ENCODE data around the gene FCN1.
A peak's percentile ranks its signal among the peaks of the same experiment; 100 is the strongest.

Gene FCN1

GRCh38 chr9:134939080-134939733 is 21.5 kb upstream of the FCN1 start:
- no peaks in the 10 kb centered on the region for H3K36me3 ChIP-seq (replicated peaks in 1 of 2; ENCODE audit: control insufficient read depth in 2 of 2, insufficient read depth in 2 of 2, low read length in 2 of 2)
- H4K91ac ChIP-seq (ENCODE audit: low read depth, low read length, poor library complexity): no peak overlapping the region
- no peak overlapping the region for H2AFZ ChIP-seq (ENCODE audit: low read length)
- no peak overlapping the region for H3K4ac ChIP-seq (ENCODE audit: low read length)
- peak overlapping the region; percentile 95 for H2BK12ac ChIP-seq (ENCODE audit: low read length)
- H4K8ac ChIP-seq (ENCODE audit: low read depth, low read length): no peak overlapping the region
- no peak overlapping the region for H3K4me2 ChIP-seq (ENCODE audit: insufficient read depth, low read length, poor library complexity, severe bottlenecking)
- H3K4me3 ChIP-seq (ENCODE audit: low read length in 2 of 2): no peak overlapping the region
- H2BK15ac ChIP-seq (ENCODE audit: low read length): peak overlapping the region; percentile 96
- H3K23ac ChIP-seq (ENCODE audit: low read depth, low read length, poor library complexity): peak overlapping the region; percentile 87
- no peaks in the 10 kb centered on the region for H3K79me1 ChIP-seq (ENCODE audit: low read depth, low read length)
- no peak overlapping the region for H3K9ac ChIP-seq (ENCODE audit: low read depth, low read length, poor library complexity)
- no peak overlapping the region for H3K27ac ChIP-seq (replicated peaks; ENCODE audit: low read length)
- H3K14ac ChIP-seq (ENCODE audit: low read length): peak overlapping the region; percentile 51
- no peak for DNase-seq (ENCODE audit: low spot score)
- H2BK120ac ChIP-seq (ENCODE audit: low read depth, low read length): peak overlapping the region; percentile 82
- peak overlapping the region; percentile 77 for H2BK5ac ChIP-seq (ENCODE audit: low read length)
- peaks cover 0 to 33% of the 10 kb centered on the region in 2 donors for H3K4me1 ChIP-seq (ENCODE audit: control insufficient read depth in 2 of 2, insufficient read depth in 1 of 2, low read depth in 1 of 2, low read length in 2 of 2)
- H3K9me3 ChIP-seq (replicated peaks in 1 of 2; ENCODE audit: control insufficient read depth in 2 of 2, insufficient read depth in 1 of 2, low read depth in 1 of 2, low read length in 2 of 2): no peaks in the 10 kb centered on the region
- peaks cover 0 to 51% (median 0%) of the 10 kb centered on the region in 3 experiments for H3K27me3 ChIP-seq (ENCODE audit: control insufficient read depth in 3 of 3, insufficient read depth in 3 of 3, low read depth in 1 of 3, low read length in 3 of 3)
- peak overlapping the region; percentile 97 for H2AK5ac ChIP-seq (ENCODE audit: low read depth, low read length)
- peak overlapping the region; percentile 90 for H3K18ac ChIP-seq (ENCODE audit: low read length)
- WGBS, 2 donors (ENCODE audit: extremely low coverage in 2 of 2, insufficient read length in 2 of 2, insufficient replicate concordance in 1 of 2): no CpG with 5 or more reads among the region's 16 CpGs

- H4K8ac ChIP-seq (ENCODE audit: low read depth, low read length): no peak overlapping the region
- H3K4me3 ChIP-seq (ENCODE audit: low read length in 2 of 2): no peak overlapping the region
- no peak overlapping the region for H4K91ac ChIP-seq (ENCODE audit: low read depth, low read length, poor library complexity)
- H3K4me1 ChIP-seq (ENCODE audit: control insufficient read depth in 2 of 2, insufficient read depth in 1 of 2, low read depth in 1 of 2, low read length in 2 of 2): peaks cover 0 to 34% of the 10 kb centered on the region in 2 donors
- H2BK5ac ChIP-seq (ENCODE audit: low read length): peak overlapping the region; percentile 77
- H3K4ac ChIP-seq (ENCODE audit: low read length): no peak overlapping the region
- no peak for DNase-seq (ENCODE audit: low spot score)
- H2AFZ ChIP-seq (ENCODE audit: low read length): no peak overlapping the region
- H3K4me2 ChIP-seq (ENCODE audit: insufficient read depth, low read length, poor library complexity, severe bottlenecking): no peak overlapping the region
- H3K79me1 ChIP-seq (ENCODE audit: low read depth, low read length): no peaks in the 10 kb centered on the region
- peak overlapping the region; percentile 51 for H3K14ac ChIP-seq (ENCODE audit: low read length)
- peak overlapping the region; percentile 87 for H3K23ac ChIP-seq (ENCODE audit: low read depth, low read length, poor library complexity)
- peak overlapping the region; percentile 95 for H2BK12ac ChIP-seq (ENCODE audit: low read length)
- H3K36me3 ChIP-seq (replicated peaks in 1 of 2; ENCODE audit: control insufficient read depth in 2 of 2, insufficient read depth in 2 of 2, low read length in 2 of 2): no peaks in the 10 kb centered on the region
- no peak overlapping the region for H3K9ac ChIP-seq (ENCODE audit: low read depth, low read length, poor library complexity)
- WGBS, 2 donors (ENCODE audit: extremely low coverage in 2 of 2, insufficient read length in 2 of 2, insufficient replicate concordance in 1 of 2): no CpG with 5 or more reads among the region's 21 CpGs
- peak overlapping the region; percentile 96 for H2BK15ac ChIP-seq (ENCODE audit: low read length)
- H3K9me3 ChIP-seq (replicated peaks in 1 of 2; ENCODE audit: control insufficient read depth in 2 of 2, insufficient read depth in 1 of 2, low read depth in 1 of 2, low read length in 2 of 2): no peaks in the 10 kb centered on the region
- H3K18ac ChIP-seq (ENCODE audit: low read length): peak overlapping the region; percentile 90
- peak overlapping the region; percentile 82 for H2BK120ac ChIP-seq (ENCODE audit: low read depth, low read length)
- no peak overlapping the region for H3K27ac ChIP-seq (replicated peaks; ENCODE audit: low read length)
- H2AK5ac ChIP-seq (ENCODE audit: low read depth, low read length): peak overlapping the region; percentile 97
- H3K27me3 ChIP-seq (ENCODE audit: control insufficient read depth in 3 of 3, insufficient read depth in 3 of 3, low read depth in 1 of 3, low read length in 3 of 3): peaks cover 0 to 52% (median 3%) of the 10 kb centered on the region in 3 experiments
These were observed 20.8 kb upstream of the FCN1 start for GRCh38 chr9:134938346-134939079.

- WGBS, 2 donors (ENCODE audit: extremely low coverage in 2 of 2, insufficient read length in 2 of 2, insufficient replicate concordance in 1 of 2): no CpG with 5 or more reads among the region's 11 CpGs
- Histone ChIP-seq H2AK5ac (ENCODE audit: low read depth, low read length) (peak overlapping the region; percentile 4), H2BK15ac (ENCODE audit: low read length) (peak overlapping the region; percentile 96), H3K14ac (ENCODE audit: low read length) (no peak overlapping the region), H3K4me3 (ENCODE audit: low read length in 2 of 2) (no peak overlapping the region), H3K18ac (ENCODE audit: low read length) (peak overlapping the region; percentile 86), H3K27me3 (ENCODE audit: control insufficient read depth in 3 of 3, insufficient read depth in 3 of 3, low read depth in 1 of 3, low read length in 3 of 3) (peaks cover 0 to 54% (median 3%) of the 10 kb centered on the region in 3 experiments), H3K9ac (ENCODE audit: low read depth, low read length, poor library complexity) (no peak overlapping the region), H2AFZ (ENCODE audit: low read length) (no peak overlapping the region), H4K91ac (ENCODE audit: low read depth, low read length, poor library complexity) (no peak overlapping the region), H2BK12ac (ENCODE audit: low read length) (peak overlapping the region; percentile 95), H2BK5ac (ENCODE audit: low read length) (peak overlapping the region; percentile 77), H3K23ac (ENCODE audit: low read depth, low read length, poor library complexity) (peak overlapping the region; percentile 59), H3K79me1 (ENCODE audit: low read depth, low read length) (no peaks in the 10 kb centered on the region), H4K8ac (ENCODE audit: low read depth, low read length) (no peak overlapping the region), H3K9me3 (replicated peaks in 1 of 2; ENCODE audit: control insufficient read depth in 2 of 2, insufficient read depth in 1 of 2, low read depth in 1 of 2, low read length in 2 of 2) (no peaks in the 10 kb centered on the region), H3K27ac (replicated peaks; ENCODE audit: low read length) (no peak overlapping the region), H3K36me3 (replicated peaks in 1 of 2; ENCODE audit: control insufficient read depth in 2 of 2, insufficient read depth in 2 of 2, low read length in 2 of 2) (no peaks in the 10 kb centered on the region), H2BK120ac (ENCODE audit: low read depth, low read length) (no peak overlapping the region), H3K4me1 (ENCODE audit: control insufficient read depth in 2 of 2, insufficient read depth in 1 of 2, low read depth in 1 of 2, low read length in 2 of 2) (peaks cover 0 to 34% of the 10 kb centered on the region in 2 donors), H3K4me2 (ENCODE audit: insufficient read depth, low read length, poor library complexity, severe bottlenecking) (no peak overlapping the region), H3K4ac (ENCODE audit: low read length) (no peak overlapping the region)
- DNase-seq (ENCODE audit: low spot score): no peak
These were observed 20.0 kb upstream of the FCN1 start for GRCh38 chr9:134937566-134938345.

All from neuronal stem cell (in vitro differentiated cells).